Brain microvascular endothelial cell (primary cell): Measurements from ENCODE around the gene THRAP3.

ENCODE experiments used
- DNase-seq: peaks from one replicate; pipeline ENCODE4 v3.0.0-alpha.2; 2020
- H3K27ac ChIP-seq: fragments of 250-450 bp; sonication (Bioruptor Pico); 2 replicates; pipeline ENCODE4 v1.5.1; 2020; ENCODE audit warnings: mild to moderate bottlenecking, moderate library complexity
- H3K27me3 ChIP-seq: fragments of 250-450 bp; sonication (Bioruptor Pico); replicated peaks from 2 replicates; pipeline ENCODE4 v1.5.1; 2020; ENCODE audit warnings: mild to moderate bottlenecking
- H3K36me3 ChIP-seq: fragments of 250-450 bp; sonication (Bioruptor Pico); replicated peaks from 2 replicates; pipeline ENCODE4 v1.5.1; 2020; ENCODE audit warnings: mild to moderate bottlenecking
- H3K4me3 ChIP-seq: 2 replicates; pipeline ENCODE4 v1.5.1; 2011; ENCODE audit warnings: low read depth, mild to moderate bottlenecking, control low read depth, low read length, moderate library complexity
- CTCF ChIP-seq: IDR thresholded peaks from 2 replicates; pipeline ENCODE4 v1.5.1; 2011; ENCODE audit warnings: low read depth, mild to moderate bottlenecking, moderate library complexity, low read length, control low read depth, inconsistent platforms; ENCODE audit errors: missing control alignments
- in situ Hi-C: cut with HindIII; loops from 2 replicates; pipeline ENCODE4 v1.10.0; 2017; ENCODE audit warnings: low sequenced_read_pairs, low pct_ligation_motif_present

Gene THRAP3

GRCh38 chr1:36203554-36204346 is 20.5 kb upstream of the THRAP3 start:
- H3K27ac ChIP-seq, result no peak overlapping the region
- H3K4me3 ChIP-seq, result no peak overlapping the region
- TF ChIP-seq CTCF, result no peak
- in situ Hi-C loops, result no loop called here
- peak; percentile 25 for DNase-seq
- H3K36me3 ChIP-seq, result no peaks in the 10 kb centered on the region
- no peaks in the 10 kb centered on the region for H3K27me3 ChIP-seq

GRCh38 chr1:36204347-36204909 is 19.8 kb upstream of the THRAP3 start:
- TF ChIP-seq CTCF, result no peak
- H3K4me3 ChIP-seq, result no peak overlapping the region
- in situ Hi-C loops, result no loop called here
- no peaks in the 10 kb centered on the region for H3K36me3 ChIP-seq
- no peaks in the 10 kb centered on the region for H3K27me3 ChIP-seq
- DNase-seq, result no peak
- no peak overlapping the region for H3K27ac ChIP-seq

- in situ Hi-C loops, result no loop called here
- DNase-seq, result no peak
- no peak for TF ChIP-seq CTCF
- Histone ChIP-seq H3K4me3 (no peak overlapping the region), H3K27me3 (no peaks in the 10 kb centered on the region), H3K27ac (no peak overlapping the region), H3K36me3 (no peaks in the 10 kb centered on the region)
Measured at GRCh38 chr1:36206323-36206858, 17.9 kb upstream of the THRAP3 start.

GRCh38 chr1:36207339-36207738 is 16.9 kb upstream of the THRAP3 start:
- in situ Hi-C loops, result no loop called here
- TF ChIP-seq CTCF, result no peak
- Histone ChIP-seq H3K4me3 (no peak overlapping the region), H3K27me3 (no peaks in the 10 kb centered on the region), H3K27ac (no peak overlapping the region), H3K36me3 (no peaks in the 10 kb centered on the region)
- peak; percentile 42 for DNase-seq

GRCh38 chr1:36208978-36209703 is 15.1 kb upstream of the THRAP3 start:
- no peak for TF ChIP-seq CTCF
- Histone ChIP-seq H3K4me3 (no peak overlapping the region), H3K27ac (no peak overlapping the region), H3K36me3 (no peaks in the 10 kb centered on the region), H3K27me3 (no peaks in the 10 kb centered on the region)
- no peak for DNase-seq
- in situ Hi-C loops, result no loop called here
